DMS 273 (cell line): Measurements from ENCODE around the gene GPR32.
A peak's percentile ranks its signal among the peaks of the same experiment; 100 is the strongest.
"Not testable (repeated sequence)": the region's sequence is repeated elsewhere in the genome, so short reads cannot be mapped to it uniquely, and the experiment has no call there.

Experiments used
- DNase-seq: peaks from one replicate; lab custom pipeline; 2025; ENCODE audit not compliant: unreplicated experiment; lab: John Stamatoyannopoulos, UW

The GPR32 gene

GRCh38 chr19:50779504-50780457 lies 9.5 kb downstream of the GPR32 start:
- no peak for DNase-seq

GRCh38 chr19:50780753-50781435 lies 10.6 kb downstream of the GPR32 start:
- DNase-seq: no peak

GRCh38 chr19:50783848-50784152 lies 13.5 kb downstream of the GPR32 start:
- not testable (repeated sequence) for DNase-seq

- DNase-seq: no peak
Observed at GRCh38 chr19:50784710-50785109, 14.4 kb downstream of the GPR32 start.

GRCh38 chr19:50785329-50785728 lies 15.1 kb downstream of the GPR32 start:
- DNase-seq: no peak

- no peak for DNase-seq
Observed at GRCh38 chr19:50790396-50790795, 20.1 kb downstream of the GPR32 start, which contains the start of gene ACP4. ACP4 (plus strand) TSS chr19:50790415; CDS start chr19:50790415, 0 bp downstream.

GRCh38 chr19:50790922-50791467 lies 20.7 kb downstream of the GPR32 start:
- DNase-seq: peak; percentile 52

GRCh38 chr19:50791594-50792271 lies 21.5 kb downstream of the GPR32 start:
- DNase-seq: peak; percentile 51

- DNase-seq: peak; percentile 52
Observed at GRCh38 chr19:50792272-50793250, 22.3 kb downstream of the GPR32 start.

- peak; percentile 71 for DNase-seq
Observed at GRCh38 chr19:50793558-50794065, 23.3 kb downstream of the GPR32 start.

GRCh38 chr19:50794074-50794875 lies 24.0 kb downstream of the GPR32 start:
- DNase-seq: peak; percentile 88

GRCh38 chr19:50794876-50795663 lies 24.8 kb downstream of the GPR32 start:
- DNase-seq: peak; percentile 88

GRCh38 chr19:50795664-50796073 lies 25.4 kb downstream of the GPR32 start:
- peak; percentile 65 for DNase-seq

- peak; percentile 65 for DNase-seq
Observed at GRCh38 chr19:50796128-50796633, 25.9 kb downstream of the GPR32 start.

- peak; percentile 45 for DNase-seq
Observed at GRCh38 chr19:50796634-50797428, 26.6 kb downstream of the GPR32 start.

- DNase-seq: no peak
Observed at GRCh38 chr19:50797429-50797780, 27.1 kb downstream of the GPR32 start.
